HG03066 (cell line): ENCODE data around the gene IHH.

Experiments used
- ATAC-seq: cut with Tn5 transposase; IDR thresholded peaks from one replicate; pipeline ENCODE4 v1.9.1; 2021; ENCODE audit warnings: low read depth; ENCODE audit not compliant: unreplicated experiment

The IHH gene

DNA sequence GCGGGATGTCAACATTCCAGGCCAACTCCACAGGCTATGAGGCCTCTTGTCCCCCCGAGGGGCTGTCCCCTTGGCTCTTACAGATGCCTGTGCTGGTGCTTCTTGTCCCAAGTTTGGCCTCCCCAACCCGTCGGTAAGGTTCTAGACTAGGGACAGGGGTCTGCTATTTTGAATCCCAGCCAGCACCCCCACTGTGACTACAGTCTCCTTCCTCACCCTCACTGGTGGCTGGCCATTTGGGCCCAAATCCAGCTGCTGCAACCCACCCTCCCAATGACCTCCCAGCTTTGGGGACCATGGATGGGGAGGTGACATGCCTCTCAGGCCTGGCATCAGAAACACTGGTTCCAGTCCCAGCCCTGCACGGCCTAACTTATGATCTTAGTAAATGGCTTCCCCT lies 38.1 kb downstream of the IHH start:
- no peak for ATAC-seq

DNA sequence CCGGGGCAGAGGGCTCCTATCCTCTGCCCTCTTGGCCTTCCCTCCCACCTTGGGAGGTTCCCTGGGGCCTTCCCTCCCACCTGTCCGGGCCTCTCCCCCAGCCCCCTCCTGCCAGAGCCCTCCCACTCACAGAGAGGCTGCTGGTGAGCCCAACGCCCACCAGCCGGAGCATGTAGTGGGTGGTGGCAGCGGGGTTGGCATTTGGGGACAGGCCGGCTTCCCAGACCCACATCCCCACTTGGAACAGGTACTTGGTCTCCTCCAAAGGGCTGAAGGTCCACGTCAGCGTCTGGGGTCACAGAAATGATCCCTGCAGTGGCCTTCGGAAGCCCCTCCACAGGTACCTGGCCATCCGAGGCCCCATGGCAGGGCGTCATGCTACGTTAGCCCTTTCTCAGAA lies 38.7 kb downstream of the IHH start:
- ATAC-seq, result no peak

DNA sequence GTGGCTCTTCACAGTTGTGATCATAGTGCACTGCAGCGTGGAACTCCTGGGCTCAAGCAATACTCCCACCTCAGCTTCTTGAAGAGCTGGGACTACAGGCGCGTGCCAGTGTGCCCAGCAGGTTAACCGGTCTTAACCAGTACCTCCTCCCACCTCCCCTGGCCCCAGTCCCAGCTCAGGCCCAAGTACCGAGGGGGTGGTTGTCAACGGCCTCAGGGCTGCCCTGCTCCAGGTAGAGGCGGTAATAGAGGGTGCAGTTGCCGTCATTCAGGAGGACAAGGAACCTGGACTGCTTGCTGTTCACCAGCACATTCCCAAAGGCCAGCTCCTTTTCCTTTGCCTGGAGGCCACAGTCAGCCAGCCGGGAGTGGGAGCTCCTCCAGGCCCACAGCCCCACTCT lies 39.1 kb downstream of the IHH start:
- ATAC-seq, result no peak

DNA sequence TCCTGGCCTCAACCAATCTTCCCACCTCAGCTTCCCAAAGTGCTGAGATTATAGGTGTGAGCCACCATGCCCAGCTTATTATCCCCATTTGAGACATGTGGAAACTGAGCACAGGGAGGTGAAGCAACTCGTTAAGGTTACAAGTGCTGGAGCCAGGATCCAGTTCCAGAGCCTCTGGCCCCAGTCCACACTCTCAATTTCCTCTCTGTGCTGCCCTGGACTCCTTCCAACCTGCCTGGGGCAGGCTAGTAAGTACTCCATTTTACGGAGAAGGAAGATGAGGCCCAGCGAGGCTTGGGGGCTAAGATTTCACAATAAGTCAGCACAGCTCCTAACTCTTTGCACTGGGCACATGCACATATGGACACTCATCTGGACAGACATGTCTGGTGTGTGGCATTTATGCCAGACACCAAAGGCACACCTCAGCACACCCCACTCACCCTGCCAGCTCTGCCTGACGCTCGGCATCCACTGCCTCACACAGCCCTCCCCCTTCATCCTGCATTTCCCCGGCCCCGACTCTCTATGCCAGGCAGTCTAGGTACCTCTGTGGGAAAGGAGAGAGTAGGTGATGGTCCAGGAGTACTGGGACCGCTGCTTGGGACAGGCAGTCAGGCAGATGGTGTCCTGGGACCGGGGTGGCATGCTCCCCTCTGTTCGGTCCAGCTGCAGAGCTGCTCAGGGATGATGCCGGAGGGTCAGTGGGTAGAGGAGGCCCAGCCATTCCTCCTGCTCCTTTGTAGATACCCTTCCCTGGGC lies 39.9 kb downstream of the IHH start:
- no peak for ATAC-seq

DNA sequence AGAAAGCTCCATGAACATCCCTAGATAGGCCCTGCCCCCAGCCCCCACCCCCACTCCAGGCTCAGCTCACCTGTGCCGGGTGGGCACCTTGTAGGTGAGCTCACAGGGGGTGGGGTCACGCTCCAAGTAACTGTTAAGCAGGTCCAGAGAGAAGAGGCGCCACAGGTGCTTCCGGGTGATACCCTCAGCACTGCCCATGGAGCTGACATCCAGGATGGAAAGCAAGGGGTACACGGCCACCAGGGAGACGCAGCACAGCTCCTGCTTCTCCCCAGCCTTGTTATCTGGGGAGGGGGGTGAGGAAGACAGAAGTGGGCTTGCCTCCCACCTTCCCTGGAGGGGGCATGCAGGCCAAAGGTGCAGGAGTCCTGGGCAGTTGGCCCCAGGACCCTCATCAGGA lies 41.3 kb downstream of the IHH start:
- no peak for ATAC-seq

DNA sequence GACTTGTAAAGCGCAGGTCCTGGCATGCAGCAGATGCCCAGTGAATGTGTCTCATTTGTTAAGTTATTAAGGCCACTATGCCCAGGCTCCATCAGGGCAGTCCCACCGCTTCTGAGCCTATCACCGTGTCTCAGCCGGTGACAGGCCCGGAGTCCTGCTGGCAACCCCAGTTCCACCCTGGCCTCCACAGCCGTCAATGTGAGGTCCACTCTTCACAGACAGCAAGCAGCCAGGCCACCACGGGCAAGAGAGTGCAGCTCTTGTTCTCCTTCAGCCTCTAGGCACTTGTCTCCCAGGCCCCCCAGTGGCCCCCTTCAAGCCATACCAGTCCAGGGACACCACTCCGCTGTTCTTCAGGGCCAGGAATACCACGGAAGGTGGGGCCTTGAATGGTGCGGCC lies 42.0 kb downstream of the IHH start:
- no peak for ATAC-seq

DNA sequence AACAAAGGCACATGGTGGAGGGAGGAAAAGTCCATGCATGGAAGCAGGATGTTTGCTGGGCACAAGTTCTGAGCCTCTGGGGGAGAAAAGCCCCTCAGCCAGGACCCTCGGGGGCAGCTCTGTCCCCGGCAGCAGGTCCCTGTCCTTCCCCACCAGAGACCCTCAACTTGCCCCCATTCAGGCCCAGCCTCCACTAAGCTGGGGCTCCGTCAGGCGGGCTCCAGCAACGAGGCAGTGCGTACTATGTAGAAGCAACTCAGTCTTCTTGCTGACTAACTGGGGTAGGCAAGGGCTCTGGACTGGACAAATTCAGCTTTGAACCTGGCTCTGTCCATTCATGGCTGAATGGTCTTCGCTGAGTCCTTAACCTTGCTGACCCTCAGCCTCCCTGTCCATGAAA lies 42.4 kb downstream of the IHH start:
- no peak for ATAC-seq

DNA sequence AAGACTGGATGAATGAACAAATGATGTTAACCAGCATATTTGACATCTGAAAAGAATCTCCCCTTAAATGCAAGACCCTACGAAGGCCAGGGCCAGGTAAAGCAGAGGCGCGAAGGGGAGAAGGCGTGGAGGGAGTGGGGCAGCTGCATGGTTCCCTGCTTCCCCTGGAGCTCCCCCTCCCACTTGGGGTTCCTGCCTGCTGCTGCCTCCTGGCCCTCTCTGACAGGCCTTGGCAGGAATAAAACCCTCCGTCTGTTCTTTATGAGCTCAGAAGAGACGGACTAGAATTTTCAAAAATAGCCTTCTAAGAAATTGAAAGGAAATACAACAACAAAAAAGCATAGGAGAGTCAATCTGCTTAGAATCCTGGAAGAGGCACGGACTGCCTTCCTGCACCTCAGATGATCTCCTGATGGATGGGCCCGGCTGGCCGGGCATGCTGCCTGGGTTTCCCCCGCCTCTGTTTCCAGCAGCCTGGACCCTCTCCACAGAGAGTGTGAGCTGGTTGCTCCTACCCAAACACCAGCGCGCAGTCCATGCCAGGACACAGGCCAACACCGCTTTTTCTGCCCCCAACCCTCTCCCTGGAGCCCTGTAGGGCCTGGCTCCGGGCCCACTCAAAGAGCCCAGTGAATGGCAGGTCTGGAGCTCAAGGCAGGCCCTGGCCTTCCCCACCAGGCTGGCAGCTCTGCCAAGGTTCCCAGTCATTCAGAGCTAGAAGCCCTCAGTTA lies 43.4 kb downstream of the IHH start:
- ATAC-seq, result no peak

DNA sequence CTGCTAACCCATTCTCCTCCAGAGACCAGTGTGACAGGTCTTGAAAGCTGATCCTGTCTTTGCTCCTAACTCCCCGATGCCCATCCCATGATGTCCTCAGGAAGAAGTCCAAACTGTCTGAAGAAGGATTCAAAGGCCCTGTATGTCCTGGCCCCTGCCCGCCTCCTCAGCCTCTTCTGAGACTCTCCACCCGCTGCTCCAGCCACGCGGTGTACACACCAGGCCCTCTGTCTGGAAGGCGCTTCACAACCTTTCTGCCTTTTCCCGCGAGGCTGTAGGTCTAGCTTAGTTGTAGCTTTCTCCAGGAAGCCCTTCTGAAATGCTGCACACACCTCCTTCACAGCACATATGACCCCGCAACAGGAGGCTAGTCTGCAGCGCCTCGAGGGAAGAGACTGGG lies 44.0 kb downstream of the IHH start:
- ATAC-seq, result no peak

DNA sequence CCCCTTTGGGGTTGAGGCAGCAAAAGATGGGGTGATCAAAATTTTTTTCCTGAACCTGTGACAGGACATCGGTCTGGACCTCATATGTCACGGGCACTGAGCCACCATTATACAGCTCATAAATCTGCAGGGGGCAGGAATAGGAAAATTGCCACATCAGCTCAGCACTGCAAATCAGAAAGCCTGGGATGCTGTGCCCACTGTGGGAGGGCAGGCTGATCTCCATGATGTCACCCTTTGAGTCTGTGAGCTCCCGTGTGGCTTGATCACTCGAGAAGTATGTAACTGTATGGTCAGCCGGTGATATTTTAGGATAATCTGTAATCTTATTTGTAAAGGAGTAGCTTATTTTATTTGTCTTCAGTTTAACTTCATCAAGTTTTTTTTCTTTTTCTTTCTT lies 49.8 kb downstream of the IHH start:
- no peak for ATAC-seq

DNA sequence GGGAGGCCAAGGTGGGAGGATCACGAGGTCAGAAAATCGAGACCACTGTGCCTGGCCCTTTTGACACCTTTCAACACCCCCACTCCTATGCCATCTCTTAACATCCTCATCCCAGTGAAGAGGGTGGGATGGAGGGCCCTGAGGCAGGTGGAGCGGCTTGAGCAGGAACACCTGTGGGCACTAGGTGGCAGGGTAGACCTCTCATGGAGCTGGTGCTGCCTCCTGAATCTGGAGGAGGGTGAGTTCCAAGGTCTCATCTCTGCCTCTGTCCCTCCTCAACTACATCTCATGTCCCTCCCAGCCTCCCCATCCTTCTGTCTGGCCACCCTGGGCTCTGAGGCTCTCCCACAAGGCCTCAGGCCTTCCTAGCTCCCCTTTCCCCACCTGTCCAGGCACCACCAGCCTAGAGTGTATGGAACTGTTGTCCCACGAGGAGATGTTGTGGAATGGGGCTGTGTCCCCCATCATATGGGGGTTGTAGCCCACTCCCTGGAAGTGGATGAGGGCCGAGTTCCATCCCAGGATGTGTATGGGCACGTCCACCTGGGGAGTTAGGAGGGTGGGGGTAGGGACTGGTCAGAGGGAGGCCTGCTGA lies 50.5 kb downstream of the IHH start:
- no peak for ATAC-seq

DNA sequence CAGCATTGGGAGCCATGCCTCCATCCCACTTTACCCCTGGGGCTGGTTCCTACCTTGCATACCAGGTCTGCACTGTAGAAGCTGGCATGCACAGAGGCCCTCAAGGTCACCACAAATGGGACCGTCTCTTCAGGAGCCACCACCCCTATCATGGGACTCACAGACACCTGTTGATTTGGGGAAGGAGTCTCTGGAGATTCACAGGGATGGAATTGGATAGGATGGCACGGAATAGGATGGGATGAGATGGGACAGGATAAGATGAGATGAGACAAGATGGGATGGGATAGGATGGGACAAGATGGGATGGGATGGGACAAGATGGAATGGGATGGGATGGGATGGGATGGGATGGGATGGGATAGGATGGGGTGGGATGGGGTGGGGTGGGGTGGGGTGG lies 51.4 kb downstream of the IHH start:
- ATAC-seq, result no peak
